Cardiac septum (tissue), 1 donor: Measurements from ENCODE around the gene FAM81A. TPM values are rescaled to one million over a fixed set of nuclear protein-coding genes. Genes with fewer than 3 reads are reported as not detected.

Experiments used
- DNase-seq: peaks from one replicate; pipeline ENCODE4 v3.0.0-alpha.2; 2020; ENCODE audit warnings: low spot score
- intact Hi-C: fragments of 100-400 bp; cut with DNase I; formaldehyde crosslinking; loops from one replicate; pipeline ENCODE4 v1.14.0; 2022
- total RNA-seq: library from RNA; stranded (reverse); fragmentation: NEBNext Ultra II Directional; extraction: Animal tissue kit (Norgen Biotek cat#: 25700); gene quantifications from one replicate; pipeline ENCODE4 v1.2.1, GENCODE V29; 2021
- donor health status: DM: no; HTN: no; CAD: no.

FAM81A gene
- total RNA-seq, 1 donor from 2014 or later = 1.8 TPM

GRCh38 chr15:59557581-59557980, 119.6 kb downstream of the FAM81A start:
- intact Hi-C loops = no loop called here
- no peak for DNase-seq

GRCh38 chr15:59558851-59559250, 120.9 kb downstream of the FAM81A start:
- intact Hi-C loops = no loop called here
- DNase-seq = no peak

- no peak for DNase-seq
- intact Hi-C loops = no loop called here
Observed at GRCh38 chr15:59561547-59561946, 123.6 kb downstream of the FAM81A start.

- intact Hi-C loops = no loop called here
- DNase-seq = no peak
Observed at GRCh38 chr15:59562448-59563186, 124.6 kb downstream of the FAM81A start.

GRCh38 chr15:59565299-59565698, 127.3 kb downstream of the FAM81A start:
- intact Hi-C loops = no loop called here
- no peak for DNase-seq

GRCh38 chr15:59567324-59567723, 129.3 kb downstream of the FAM81A start:
- DNase-seq = no peak
- intact Hi-C loops = no loop called here

GRCh38 chr15:59569477-59569876, 131.5 kb downstream of the FAM81A start:
- DNase-seq = no peak
- intact Hi-C loops = no loop called here

GRCh38 chr15:59570315-59570714, 132.3 kb downstream of the FAM81A start:
- intact Hi-C loops = no loop called here
- no peak for DNase-seq

GRCh38 chr15:59571606-59572005, 133.6 kb downstream of the FAM81A start:
- no peak for DNase-seq
- intact Hi-C loops = no loop called here

Other genes with a start within 250 kb of the FAM81A start
- gene LDHAL6B, start 231.3 kb upstream of the FAM81A start, total RNA-seq = not detected
- 41.0 TPM for gene MYO1E, start 65.3 kb upstream of the FAM81A start, total RNA-seq
- not detected for gene GCNT3, start 173.6 kb downstream of the FAM81A start, total RNA-seq
- gene GTF2A2, start 219.3 kb downstream of the FAM81A start, total RNA-seq = 105 TPM